Panc1 (cell line): ENCODE results near the gene MICALL2.

Source experiments
- POLR2AphosphoS5 ChIP-seq: IDR thresholded peaks from 2 replicates; pipeline ENCODE4 v1.6.1; 2012; ENCODE audit warnings: mild to moderate bottlenecking, low read depth, low read length, moderate library complexity
- SIN3A ChIP-seq: IDR thresholded peaks from 2 replicates; pipeline ENCODE4 v1.6.1; 2012; ENCODE audit warnings: low read depth, mild to moderate bottlenecking, low read length, moderate library complexity, borderline replicate concordance; ENCODE audit not compliant: insufficient read depth
- TF ChIP-seq, protein P1 (sequence below): fragments of 450-650 bp; IDR thresholded peaks from 2 replicates; pipeline ENCODE4 v1.5.1; 2017; ENCODE audit warnings: mild to moderate bottlenecking

GRCh38 chr7:1503390-1503789, 44.1 kb upstream of the MICALL2 start:
- TF ChIP-seq, protein P1, sequence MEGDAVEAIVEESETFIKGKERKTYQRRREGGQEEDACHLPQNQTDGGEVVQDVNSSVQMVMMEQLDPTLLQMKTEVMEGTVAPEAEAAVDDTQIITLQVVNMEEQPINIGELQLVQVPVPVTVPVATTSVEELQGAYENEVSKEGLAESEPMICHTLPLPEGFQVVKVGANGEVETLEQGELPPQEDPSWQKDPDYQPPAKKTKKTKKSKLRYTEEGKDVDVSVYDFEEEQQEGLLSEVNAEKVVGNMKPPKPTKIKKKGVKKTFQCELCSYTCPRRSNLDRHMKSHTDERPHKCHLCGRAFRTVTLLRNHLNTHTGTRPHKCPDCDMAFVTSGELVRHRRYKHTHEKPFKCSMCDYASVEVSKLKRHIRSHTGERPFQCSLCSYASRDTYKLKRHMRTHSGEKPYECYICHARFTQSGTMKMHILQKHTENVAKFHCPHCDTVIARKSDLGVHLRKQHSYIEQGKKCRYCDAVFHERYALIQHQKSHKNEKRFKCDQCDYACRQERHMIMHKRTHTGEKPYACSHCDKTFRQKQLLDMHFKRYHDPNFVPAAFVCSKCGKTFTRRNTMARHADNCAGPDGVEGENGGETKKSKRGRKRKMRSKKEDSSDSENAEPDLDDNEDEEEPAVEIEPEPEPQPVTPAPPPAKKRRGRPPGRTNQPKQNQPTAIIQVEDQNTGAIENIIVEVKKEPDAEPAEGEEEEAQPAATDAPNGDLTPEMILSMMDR = no peak
- TF ChIP-seq POLR2AphosphoS5 (no peak), SIN3A (no peak)
